K562 (cell line): ENCODE data around the gene ANO10. TPM values are rescaled to one million over a fixed set of nuclear protein-coding genes. Genes with fewer than 3 reads are reported as not detected.
A peak's percentile ranks its signal among the peaks of the same experiment; 100 is the strongest.

Experiments used
- CREB3 ChIP-seq: fragments of 450-650 bp; conservative IDR thresholded peaks from 2 replicates; pipeline ENCODE4 v1.6.1; 2016; ENCODE audit warnings: missing genetic modification characterization, low read depth, mild to moderate bottlenecking, missing compliant biosample characterization, moderate library complexity
- DPF2 ChIP-seq: fragments of 450-650 bp; IDR thresholded peaks from 2 replicates; pipeline ENCODE4 v1.6.1; 2016
- EGR1 ChIP-seq: fragments of 450-650 bp; conservative IDR thresholded peaks from 2 replicates; pipeline ENCODE4 v1.6.1; 2017; ENCODE audit warnings: mild to moderate bottlenecking
- ELF1 ChIP-seq: fragments of 200-800 bp; sonication (Bioruptor generic); IDR thresholded peaks from 2 replicates; pipeline ENCODE4 v1.6.1; 2016; ENCODE audit warnings: missing genetic modification characterization, missing compliant biosample characterization
- HDAC8 ChIP-seq: fragments of 450-650 bp; IDR thresholded peaks from 2 replicates; pipeline ENCODE4 v1.6.1; 2016; ENCODE audit warnings: mild to moderate bottlenecking, missing genetic modification characterization, moderate library complexity, missing compliant biosample characterization
- MEF2A ChIP-seq: IDR thresholded peaks from 2 replicates; pipeline ENCODE4 v1.6.1; 2011; ENCODE audit warnings: low read depth, mild to moderate bottlenecking, low read length, moderate library complexity; ENCODE audit not compliant: control insufficient read depth
- NCOA4 ChIP-seq: fragments of 450-650 bp; IDR thresholded peaks from 2 replicates; pipeline ENCODE4 v1.6.1; 2018; ENCODE audit warnings: mild to moderate bottlenecking; ENCODE audit not compliant: partially characterized antibody
- RB1 ChIP-seq: fragments of 450-650 bp; IDR thresholded peaks from 2 replicates; pipeline ENCODE4 v1.6.1; 2017; ENCODE audit warnings: low read depth, mild to moderate bottlenecking
- SNAPC5 ChIP-seq: fragments of 250-450 bp; sonication (Bioruptor Pico); IDR thresholded peaks from 2 replicates; pipeline ENCODE4 v1.8.0; 2021; ENCODE audit warnings: moderate library complexity, mild to moderate bottlenecking, inconsistent platforms
- SRSF1 ChIP-seq: fragments of 200-400 bp; formaldehyde crosslinking; IDR thresholded peaks from 2 replicates; pipeline ENCODE4 v1.6.1; 2017; ENCODE audit warnings: mild to moderate bottlenecking, low read depth, low read length, moderate library complexity
- SRSF3 ChIP-seq: fragments of 200-400 bp; formaldehyde crosslinking; IDR thresholded peaks from 2 replicates; pipeline ENCODE4 v1.6.1; 2016; ENCODE audit warnings: mild to moderate bottlenecking, low read length, moderate library complexity; ENCODE audit not compliant: insufficient read depth
- TEAD1 ChIP-seq, 2 experiments: fragments of 450-650 bp in 1 of 2; sonication (generic) in 1 of 2; formaldehyde crosslinking; IDR thresholded peaks; 2 replicates each; pipeline versions ENCODE4 v1.4.0 to v1.8.0; 2020 to 2022; ENCODE audit warnings: mild to moderate bottlenecking in 2 of 2, missing genetic modification reagents in 1 of 2
- TFE3 ChIP-seq: fragments of 450-650 bp; formaldehyde crosslinking; IDR thresholded peaks from 2 replicates; pipeline ENCODE4 v1.4.0; 2020; ENCODE audit warnings: mild to moderate bottlenecking, mixed read lengths
- THAP12 ChIP-seq: fragments of 250-450 bp; sonication (Bioruptor Pico); IDR thresholded peaks from 2 replicates; pipeline ENCODE4 v1.9.0; 2021; ENCODE audit warnings: mild to moderate bottlenecking, inconsistent platforms
- YBX1 ChIP-seq: fragments of 450-650 bp; IDR thresholded peaks from 2 replicates; pipeline ENCODE4 v1.7.1; 2016; ENCODE audit warnings: mild to moderate bottlenecking
- ZNF232 ChIP-seq: sonication (generic); formaldehyde crosslinking; IDR thresholded peaks from 2 replicates; pipeline ENCODE4 v1.8.0; 2022; ENCODE audit warnings: mild to moderate bottlenecking, missing genetic modification reagents
- ZNF263 ChIP-seq: sonication (generic); formaldehyde crosslinking; IDR thresholded peaks from 2 replicates; pipeline ENCODE4 v1.8.0; 2022; ENCODE audit warnings: mild to moderate bottlenecking, missing genetic modification reagents, borderline replicate concordance
- ZNF280A ChIP-seq: fragments of 450-650 bp; IDR thresholded peaks from 2 replicates; pipeline ENCODE4 v1.6.1; 2018; ENCODE audit warnings: mild to moderate bottlenecking, low read depth; ENCODE audit not compliant: partially characterized antibody
- ZNF512 ChIP-seq: IDR thresholded peaks from 2 replicates; pipeline ENCODE4 v1.6.1; 2016; ENCODE audit warnings: missing genetic modification characterization, missing compliant biosample characterization
- polyA plus RNA-seq, 8 experiments: library from polyadenylated mRNA; depleted of rRNA in 4 of 8; stranded (reverse) in 5 of 8; unstranded in 3 of 8; fragments of >200 nt; fragmentation: Nextera tagmentation in 2 of 8; fragmentation: Illumina TruSeq in 1 of 8; extraction: Ambion mirVana in 2 of 8; extraction: Trizol in 1 of 8; gene quantifications; 2 replicates each; pipeline versions ENCODE4 v1.2.1 to v1.2.3, GENCODE V29; 2011 to 2014; ENCODE audit warnings: inconsistent platforms in 1 of 8, missing spikeins in 1 of 8
- total RNA-seq, 7 experiments: library from RNA; depleted of rRNA in 6 of 7; stranded (reverse); fragments of >200 nt in 6 of 7; fragmentation: Illumina TruSeq in 2 of 7; extraction: Trizol in 2 of 7; gene quantifications; 2 replicates each; pipeline versions ENCODE4 v1.2.1 to v1.2.3, GENCODE V29; 2011 to 2021; ENCODE audit warnings: low replicate concordance in 1 of 7

ANO10 gene
- total and polyA plus RNA-seq, 9 of the 15 experiments (the other 6 are each of a cell fraction or from before 2014, with no cell fraction given) = 6.4 to 46.0 (median 32.3) TPM

- TF ChIP-seq THAP12 (CRISPR knock-in tag) = no peak
- no peak for TF ChIP-seq ZNF280A
- no peak for TF ChIP-seq YBX1
- no peak for TF ChIP-seq SRSF3
- peak; percentile 77 for TF ChIP-seq SNAPC5
- TF ChIP-seq EGR1 = peak; percentile 72
- no peak for TF ChIP-seq ZNF232 (CRISPR knock-in tag)
- TF ChIP-seq CREB3 (tag) = peak; percentile 100
- peak; percentile 71 for TF ChIP-seq TFE3 (CRISPR knock-in tag)
- peak; percentile 35; the same call in 1 of the 2 replicates for TF ChIP-seq ELF1 (tag)
- TF ChIP-seq ZNF512 (tag) = no peak
- no peak for TF ChIP-seq SRSF1
- peak; percentile 33; the same call in 1 of the 2 replicates for TF ChIP-seq ZNF263 (CRISPR knock-in tag)
- TF ChIP-seq DPF2 = peak; percentile 86
- TF ChIP-seq NCOA4 = no peak
- TF ChIP-seq HDAC8 (tag) = peak; percentile 98
- peak in 1 of 2 experiments; percentile 98; a peak in 2 of 4 replicates for TF ChIP-seq TEAD1 (CRISPR knock-in tag; IDR thresholded peaks at IDR 0.05)
- TF ChIP-seq MEF2A = no peak
- TF ChIP-seq RB1 = no peak
Observed at GRCh38 chr3:43584043-43584826, 37.6 kb downstream of the ANO10 start (continued).
